GM12891 (cell line): Measurements from ENCODE around the gene TMEM61. TPM values are rescaled to one million over a fixed set of nuclear protein-coding genes. Genes with fewer than 3 reads are reported as not detected.
"Not testable (repeated sequence)": the region's sequence is repeated elsewhere in the genome, so short reads cannot be mapped to it uniquely, and the experiment has no call there.

ENCODE experiments used
- DNase-seq: peaks from one replicate; pipeline ENCODE4 v3.0.0; 2011; ENCODE audit warnings: low spot score; ENCODE audit not compliant: insufficient read length
- FAIRE-seq: peaks from 2 replicates; lab custom pipeline; 2011; peaks lifted over from hg19 to GRCh38; lab: Jason Lieb, UNC
- PAX5 ChIP-seq: IDR thresholded peaks from 2 replicates; pipeline ENCODE4 v1.6.1; 2011; ENCODE audit warnings: low read length, moderate library complexity, mild to moderate bottlenecking; ENCODE audit not compliant: insufficient read depth, severe bottlenecking
- POLR2A ChIP-seq: IDR thresholded peaks from 2 replicates; pipeline ENCODE4 v1.6.1; 2011; ENCODE audit warnings: low read depth, low read length, control low read depth
- POLR2AphosphoS5 ChIP-seq: IDR thresholded peaks from 2 replicates; pipeline ENCODE4 v1.6.1; 2011; ENCODE audit warnings: low read depth, low read length, control low read depth
- POU2F2 ChIP-seq: IDR thresholded peaks from 2 replicates; pipeline ENCODE4 v1.6.1; 2011; ENCODE audit warnings: low read depth, mild to moderate bottlenecking, control low read depth, low read length, moderate library complexity
- SPI1 ChIP-seq: IDR thresholded peaks from 2 replicates; pipeline ENCODE4 v1.6.1; 2011; ENCODE audit warnings: low read depth, low read length, control low read depth
- TAF1 ChIP-seq: IDR thresholded peaks from 2 replicates; pipeline ENCODE4 v1.6.1; 2011; ENCODE audit warnings: low read depth, low read length, control low read depth
- polyA plus RNA-seq: library from polyadenylated mRNA; unstranded; fragments of >200 nt; gene quantifications from one replicate; pipeline ENCODE4 v1.2.1, GENCODE V29; 2012; ENCODE audit warnings: low read depth, missing spikeins, inconsistent platforms; ENCODE audit not compliant: missing spikeins

TMEM61 gene
- not detected for polyA plus RNA-seq

GRCh38 chr1:54980528-54981241 lies at the start of gene TMEM61:
TMEM61 (plus strand) TSS chr1:54980628; CDS start chr1:54981066, 438 bp downstream.
- FAIRE-seq (no peak), DNase-seq (no peak)
- no peak for TF ChIP-seq TAF1
- no peak for TF ChIP-seq SPI1
- no peak for TF ChIP-seq POLR2AphosphoS5
- no peak for TF ChIP-seq POLR2A
- no peak for TF ChIP-seq PAX5
- no peak for TF ChIP-seq POU2F2

GRCh38 chr1:54931275-54931840 lies 49.1 kb upstream of the TMEM61 start:
- TF ChIP-seq SPI1 (no peak), TAF1 (no peak), POU2F2 (no peak), PAX5 (no peak), POLR2AphosphoS5 (no peak)

GRCh38 chr1:54934081-54934480 lies 46.3 kb upstream of the TMEM61 start:
- not testable (repeated sequence) for FAIRE-seq, DNase-seq

More at GRCh38 chr1:54931275-54931840, 49.1 kb upstream of the TMEM61 start:
- DNase-seq, result no peak
- no peak for FAIRE-seq

GRCh38 chr1:54934869-54935268 lies 45.6 kb upstream of the TMEM61 start:
- DNase-seq (no peak), FAIRE-seq (no peak)
- TF ChIP-seq PAX5 (no peak), POLR2A (no peak), POU2F2 (no peak), POLR2AphosphoS5 (no peak), TAF1 (no peak), SPI1 (no peak)

- FAIRE-seq, result no peak
- no peak for DNase-seq
Measured at GRCh38 chr1:54936791-54937190, 43.6 kb upstream of the TMEM61 start.

GRCh38 chr1:54937469-54937868 lies 43.0 kb upstream of the TMEM61 start:
- no peak for TF ChIP-seq POLR2A
- no peak for TF ChIP-seq TAF1
- TF ChIP-seq POU2F2, result no peak
- TF ChIP-seq SPI1, result no peak
- no peak for TF ChIP-seq PAX5
- no peak for TF ChIP-seq POLR2AphosphoS5
- FAIRE-seq (no peak), DNase-seq (no peak)

More at GRCh38 chr1:54936791-54937190, 43.6 kb upstream of the TMEM61 start:
- TF ChIP-seq POU2F2 (no peak), SPI1 (no peak), POLR2A (no peak), TAF1 (no peak), PAX5 (no peak), POLR2AphosphoS5 (no peak)

GRCh38 chr1:54938955-54939354 lies 41.5 kb upstream of the TMEM61 start:
- DNase-seq, FAIRE-seq: not testable (repeated sequence)

GRCh38 chr1:54940042-54940441 lies 40.4 kb upstream of the TMEM61 start:
- FAIRE-seq (no peak), DNase-seq (no peak)
- TF ChIP-seq POLR2A (no peak), POU2F2 (no peak), TAF1 (no peak), POLR2AphosphoS5 (no peak), SPI1 (no peak), PAX5 (no peak)

- TF ChIP-seq POLR2A (no peak), POLR2AphosphoS5 (no peak), PAX5 (no peak), TAF1 (no peak), POU2F2 (no peak), SPI1 (no peak)
- no peak for FAIRE-seq
- DNase-seq, result no peak
Measured at GRCh38 chr1:54942976-54943375, 37.5 kb upstream of the TMEM61 start.
